HG02981 (cell line): Measurements from ENCODE around the gene ARID5B.

Experiments used
- ATAC-seq: cut with Tn5 transposase; IDR thresholded peaks from one replicate; pipeline ENCODE4 v1.9.1; 2021; ENCODE audit warnings: mild to moderate bottlenecking, moderate library complexity; ENCODE audit not compliant: unreplicated experiment

The ARID5B gene

DNA sequence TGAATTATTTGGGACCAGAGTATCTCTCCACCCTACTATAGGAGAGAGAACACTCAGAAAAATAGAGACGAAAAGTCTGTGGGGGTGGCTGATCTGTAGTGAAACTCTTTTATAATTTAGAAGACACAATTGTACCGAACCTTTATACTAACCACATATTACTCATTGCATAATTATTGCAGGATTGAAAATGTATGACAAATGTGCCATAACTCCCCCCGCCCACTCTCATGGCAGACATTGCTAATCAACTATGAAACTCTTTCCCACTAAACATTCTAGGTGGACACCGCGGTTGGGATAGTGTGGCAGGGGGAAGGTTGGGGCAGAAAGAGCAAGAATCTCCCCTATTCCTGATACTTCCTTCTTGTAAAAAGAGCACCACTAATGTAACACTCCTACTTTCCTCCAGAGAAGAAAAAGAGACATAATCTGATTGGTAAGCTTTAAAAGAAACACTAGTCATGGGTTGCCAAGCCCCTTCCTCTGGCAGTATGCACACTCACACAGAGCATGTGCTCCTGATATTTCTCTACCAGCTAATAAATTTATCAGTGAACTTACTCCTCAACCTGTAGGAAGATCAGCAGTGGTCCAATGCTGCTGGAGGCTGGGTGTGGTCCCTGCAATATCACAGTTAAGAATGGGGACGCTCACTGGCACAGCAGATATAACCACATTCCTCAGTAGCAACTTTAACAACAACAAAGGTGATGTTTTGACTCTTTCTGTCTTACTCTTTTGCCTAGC lies 18.7 kb upstream of the ARID5B start:
- no peak for ATAC-seq

DNA sequence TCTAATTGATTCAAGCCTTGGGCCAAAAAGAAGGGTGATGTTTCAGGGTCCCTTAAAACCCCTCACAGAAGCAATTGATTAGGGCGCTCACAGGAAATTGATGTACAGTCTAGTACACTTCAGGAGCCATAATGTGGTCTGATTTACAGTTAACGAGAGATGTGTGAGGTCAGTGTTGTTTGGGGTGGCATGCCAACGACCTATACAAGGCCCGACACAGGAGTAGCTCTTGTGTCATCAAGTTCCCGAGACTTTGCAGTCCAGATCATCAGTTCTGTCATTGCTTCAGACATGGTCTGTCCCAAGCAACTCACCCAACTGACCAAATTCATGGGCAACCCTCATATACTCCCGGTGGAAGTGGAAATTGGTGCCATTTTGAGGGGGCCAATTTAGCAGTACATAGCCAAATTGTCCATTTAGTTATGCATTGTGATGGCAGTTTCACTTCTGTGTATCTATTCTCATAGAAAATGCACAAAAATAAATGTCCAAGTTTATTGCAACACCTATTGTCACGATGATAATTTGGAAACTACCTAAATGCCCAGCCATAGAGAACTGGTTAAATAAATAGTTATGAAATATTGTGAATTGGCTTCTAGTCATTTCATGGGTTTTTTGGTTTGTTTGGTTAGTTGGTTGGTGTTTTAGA lies 18.0 kb upstream of the ARID5B start:
- ATAC-seq: no peak

DNA sequence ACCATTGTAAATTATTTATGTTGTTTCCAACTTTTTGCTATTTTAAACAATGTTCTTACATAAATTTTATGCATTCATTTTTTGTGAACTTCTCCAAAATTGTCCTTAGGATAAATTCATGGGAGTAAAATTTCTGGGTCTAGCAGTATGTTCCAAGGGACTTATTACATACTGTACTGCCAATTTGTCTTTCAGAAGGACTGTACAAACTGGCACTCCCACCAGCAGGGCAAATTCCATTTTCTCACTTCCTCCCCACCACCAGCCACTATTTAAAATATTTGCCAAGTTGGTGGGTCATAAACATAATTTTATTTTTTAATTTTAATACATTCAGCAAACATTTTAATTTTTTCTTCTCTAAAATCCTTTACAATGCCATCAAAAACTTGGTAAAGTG lies 13.7 kb upstream of the ARID5B start:
- no peak for ATAC-seq

DNA sequence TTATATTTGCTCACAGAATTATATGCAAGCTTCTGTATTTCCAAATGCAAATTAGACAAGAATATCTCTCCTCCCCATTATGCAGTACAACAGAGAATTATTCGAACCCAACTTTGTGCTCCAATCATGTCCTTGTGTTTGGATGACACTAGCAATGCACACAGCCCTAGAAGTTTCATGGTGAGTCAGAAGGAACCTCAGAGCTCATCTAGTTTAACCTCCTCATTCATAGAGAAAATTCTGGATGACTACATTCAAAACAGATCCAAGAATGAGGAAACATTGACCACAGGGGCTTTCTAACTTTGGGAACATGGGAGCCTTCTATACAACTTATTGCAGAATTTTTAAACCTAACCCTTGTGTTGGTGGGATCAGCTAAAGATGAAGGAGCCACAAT lies 12.8 kb upstream of the ARID5B start:
- ATAC-seq: no peak

DNA sequence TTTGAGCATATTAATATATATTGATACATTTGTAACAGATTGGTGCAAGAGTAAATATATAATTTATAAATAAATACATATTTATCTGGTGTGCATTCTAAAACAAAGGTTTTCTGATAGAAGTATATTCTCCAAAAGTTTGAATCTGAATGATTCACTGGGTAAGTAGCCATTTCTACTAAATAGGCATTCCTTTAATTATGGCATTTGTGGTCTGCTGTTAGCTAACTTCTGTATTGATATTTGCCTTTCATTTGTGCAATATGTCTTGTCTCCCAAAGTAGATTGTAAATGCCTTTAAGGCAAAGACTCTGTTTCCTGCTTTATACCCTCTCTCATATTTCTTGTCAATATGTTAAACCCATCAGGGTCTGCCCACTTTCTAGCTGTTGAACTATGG lies 11.1 kb upstream of the ARID5B start:
- ATAC-seq: no peak

DNA sequence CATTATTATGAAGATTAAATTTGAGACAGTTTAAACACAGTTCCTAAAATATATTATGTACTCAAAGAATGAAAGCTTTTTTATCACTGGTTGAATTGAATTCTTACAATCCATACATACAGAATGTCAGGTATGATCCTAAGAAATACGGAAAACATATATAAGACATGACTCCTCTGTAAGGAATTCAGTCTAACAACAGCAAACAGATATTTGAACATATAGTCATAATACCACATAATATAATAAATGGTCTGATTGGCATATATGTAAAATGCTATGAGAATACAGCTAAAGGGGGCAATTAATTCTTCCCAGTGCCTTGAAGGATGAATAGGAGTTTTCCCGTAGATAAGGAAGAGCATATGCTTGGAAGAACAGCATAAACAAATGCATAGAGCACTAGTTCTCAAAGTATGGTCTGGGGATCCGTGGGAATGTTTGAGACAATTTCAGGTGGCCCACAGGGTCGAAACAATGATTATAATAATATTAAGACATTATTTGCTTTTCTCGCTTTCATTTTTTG lies 10.6 kb upstream of the ARID5B start:
- no peak for ATAC-seq

DNA sequence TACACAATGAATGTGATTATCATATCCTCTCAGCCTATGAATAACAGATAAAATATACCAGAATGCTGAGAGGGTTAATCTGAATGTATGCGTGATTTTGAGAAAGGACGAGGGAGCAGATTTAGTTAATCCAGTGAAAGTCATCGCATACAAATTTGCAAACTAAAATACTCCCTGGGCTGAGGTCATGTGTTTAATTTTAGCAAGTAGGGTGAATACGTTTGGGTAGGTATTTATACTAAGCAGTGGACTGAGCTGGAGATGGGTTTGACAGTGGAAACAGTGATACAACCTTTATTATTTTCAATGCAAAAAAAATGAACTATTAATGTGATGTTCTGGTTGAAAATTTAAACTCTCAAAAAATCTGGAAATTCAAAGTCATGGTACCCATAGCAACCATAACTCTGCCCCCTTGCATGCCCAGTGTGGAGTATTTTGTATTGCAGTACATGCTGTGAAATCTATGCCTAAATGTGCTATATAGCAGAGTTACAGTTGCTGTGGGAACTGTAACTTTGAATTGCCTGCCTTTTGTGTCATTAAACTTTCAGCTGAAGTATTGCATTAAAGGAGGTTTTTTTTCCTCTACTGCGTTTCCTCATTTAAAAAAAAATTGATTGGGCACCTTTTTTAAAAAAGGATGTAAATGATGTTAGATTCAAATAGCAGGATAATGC lies 9.5 kb upstream of the ARID5B start:
- no peak for ATAC-seq

DNA sequence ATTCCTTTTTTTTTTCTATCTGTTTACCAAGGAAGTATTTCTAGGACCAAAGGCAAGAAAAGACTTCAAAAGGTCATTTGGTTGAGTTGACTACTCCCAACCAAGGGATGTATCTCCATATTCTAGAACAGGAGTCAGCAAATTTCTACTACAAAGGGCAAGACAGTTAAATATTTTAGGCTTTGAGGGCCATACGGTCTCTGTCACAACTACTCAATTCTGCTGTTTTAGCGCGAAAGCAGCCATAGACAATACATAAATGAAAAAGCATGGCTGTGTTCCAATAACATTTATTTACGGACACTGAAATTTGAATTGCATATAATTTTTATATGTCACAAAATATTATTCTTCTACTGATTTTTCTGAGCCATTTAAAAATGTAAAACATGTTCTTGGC lies 8.5 kb upstream of the ARID5B start:
- no peak for ATAC-seq

DNA sequence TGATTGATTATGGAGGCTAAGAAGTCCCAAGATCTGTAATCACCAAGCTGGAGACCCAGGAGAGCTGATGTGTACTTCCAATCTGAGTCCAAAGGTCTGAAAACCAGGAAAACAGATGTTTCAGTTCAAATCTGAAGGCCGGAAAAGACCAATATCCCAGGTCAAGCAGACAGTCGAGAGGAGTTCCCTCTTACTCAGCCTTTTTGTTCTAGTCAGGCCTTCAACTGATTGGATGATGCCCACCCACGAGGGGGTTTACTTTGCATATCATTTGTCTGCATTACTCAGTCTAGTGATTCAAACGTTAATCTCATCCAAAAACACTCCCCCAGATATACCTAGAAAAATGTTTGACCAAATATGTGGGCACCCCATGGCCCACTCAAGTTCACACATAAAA lies 7.4 kb upstream of the ARID5B start:
- no peak for ATAC-seq

DNA sequence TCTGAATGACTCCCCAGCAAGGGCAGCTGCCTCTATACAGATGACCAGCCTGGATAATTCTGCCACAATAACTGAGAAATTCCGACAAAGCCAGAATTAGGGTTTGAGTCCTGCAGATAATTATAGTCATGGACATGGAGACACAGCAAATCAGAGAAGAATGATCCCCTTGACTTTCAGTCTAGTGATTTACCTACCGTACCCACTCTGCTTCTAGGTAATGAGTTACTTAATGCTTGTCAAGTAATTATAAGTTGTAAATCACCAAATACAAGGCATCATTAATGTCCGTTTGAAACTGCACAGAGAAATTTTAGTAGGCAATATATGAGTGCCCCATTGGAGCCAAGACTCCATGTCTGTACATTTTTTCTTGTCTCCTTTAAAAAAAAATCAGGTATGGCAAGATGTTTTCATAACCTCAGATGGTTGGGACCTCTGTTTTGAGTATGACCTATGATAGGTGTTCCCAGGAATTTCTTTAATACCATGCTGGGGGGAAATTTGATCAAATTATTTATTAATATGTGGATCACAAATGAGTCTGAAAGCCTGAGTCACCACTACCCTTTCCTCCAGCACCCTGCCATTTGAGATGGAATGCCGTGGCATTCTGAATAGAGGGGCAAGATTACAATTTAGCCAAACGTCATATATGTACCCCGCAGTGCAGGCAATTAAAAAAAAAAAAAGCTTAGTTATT lies 5.5 kb upstream of the ARID5B start:
- ATAC-seq: no peak

DNA sequence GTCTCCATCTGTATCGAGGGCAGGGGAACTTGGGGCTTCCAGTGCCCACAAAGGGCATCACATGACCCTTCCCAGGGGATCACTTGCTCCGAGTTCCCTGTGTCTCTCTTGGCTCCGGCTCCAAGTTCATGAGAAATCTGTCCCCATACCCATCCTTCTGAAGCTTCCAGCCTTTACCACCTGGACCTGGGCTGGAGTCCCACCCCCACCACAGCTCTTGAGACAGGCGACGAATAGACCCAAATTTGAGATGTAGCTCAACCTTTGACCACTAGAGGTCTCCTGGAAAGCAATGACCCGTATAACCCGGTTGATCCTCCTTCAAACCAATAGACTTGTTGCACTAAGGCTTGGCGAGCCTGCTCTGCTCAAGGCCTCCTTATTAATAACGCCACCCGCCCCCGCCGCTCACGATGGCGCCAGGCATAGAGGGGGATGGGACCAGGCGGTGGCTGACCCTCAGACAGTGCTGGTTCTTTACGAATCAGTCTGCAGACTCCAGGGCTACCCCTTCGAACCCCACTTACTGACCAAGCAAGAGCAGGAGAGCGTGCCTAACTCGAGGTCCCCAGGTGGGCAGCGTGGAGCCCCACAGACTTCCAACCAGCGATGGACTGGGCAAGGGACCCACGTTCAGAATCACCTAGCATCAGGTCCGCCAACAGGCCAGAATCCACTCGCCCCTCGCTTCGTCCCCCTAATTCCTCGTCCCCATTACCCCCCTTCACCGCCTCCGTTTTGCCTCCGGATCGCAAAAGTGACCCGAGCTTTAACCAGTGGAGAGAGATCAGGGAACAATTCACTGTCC lies 4.4 kb upstream of the ARID5B start:
- ATAC-seq: peak; percentile 60

DNA sequence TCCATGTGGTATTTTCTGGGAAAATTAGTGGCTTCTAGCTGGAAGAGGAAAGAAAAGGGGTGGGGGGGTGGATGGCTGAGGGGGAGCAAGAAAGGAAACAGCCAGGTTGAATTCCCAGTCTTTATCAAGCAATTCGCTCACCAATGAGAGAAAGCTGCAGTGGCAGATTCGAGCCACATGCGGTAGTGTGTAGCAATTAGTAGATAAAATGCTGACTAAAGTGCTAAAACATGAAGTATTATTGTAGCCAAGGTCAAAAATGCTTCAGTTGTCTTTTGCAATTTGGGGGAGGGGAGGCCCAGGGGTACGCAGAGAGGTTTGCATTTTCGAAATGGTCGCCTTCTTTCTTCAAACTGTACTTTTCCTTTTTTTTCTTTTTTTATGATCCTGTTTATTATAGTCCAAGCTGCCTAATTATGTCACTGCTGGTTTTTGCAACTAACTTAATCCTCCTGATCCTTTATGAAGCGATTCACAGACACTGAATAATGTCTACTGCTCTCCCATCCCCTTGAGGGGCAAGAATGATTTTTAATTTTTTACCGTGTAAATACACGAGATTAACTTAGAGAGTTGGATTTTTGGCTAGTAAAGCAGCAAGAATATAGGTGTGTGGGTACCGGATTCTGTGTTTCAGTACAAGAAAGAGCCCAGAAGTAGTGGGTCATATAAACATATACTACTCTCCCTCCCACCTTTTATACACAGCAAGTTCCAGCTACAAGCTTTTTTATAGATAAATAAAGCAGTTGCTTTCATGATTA lies 3.6 kb upstream of the ARID5B start:
- no peak for ATAC-seq

DNA sequence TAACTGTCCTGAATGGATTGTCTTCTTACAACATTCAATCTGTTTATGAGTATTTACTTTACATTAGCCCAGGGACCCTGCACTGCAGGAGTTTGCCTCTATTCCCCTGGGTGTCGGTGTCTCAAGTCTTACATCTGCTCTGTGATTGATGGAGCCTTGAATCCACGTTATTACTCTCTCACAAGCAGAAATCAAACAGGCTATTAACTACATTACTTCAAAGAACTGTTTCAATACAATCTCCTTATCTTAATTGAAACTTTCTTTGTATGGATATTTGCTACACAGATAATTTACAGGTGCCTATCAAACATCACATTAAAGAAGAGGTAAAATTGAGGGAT lies 3.1 kb upstream of the ARID5B start:
- ATAC-seq: no peak

DNA sequence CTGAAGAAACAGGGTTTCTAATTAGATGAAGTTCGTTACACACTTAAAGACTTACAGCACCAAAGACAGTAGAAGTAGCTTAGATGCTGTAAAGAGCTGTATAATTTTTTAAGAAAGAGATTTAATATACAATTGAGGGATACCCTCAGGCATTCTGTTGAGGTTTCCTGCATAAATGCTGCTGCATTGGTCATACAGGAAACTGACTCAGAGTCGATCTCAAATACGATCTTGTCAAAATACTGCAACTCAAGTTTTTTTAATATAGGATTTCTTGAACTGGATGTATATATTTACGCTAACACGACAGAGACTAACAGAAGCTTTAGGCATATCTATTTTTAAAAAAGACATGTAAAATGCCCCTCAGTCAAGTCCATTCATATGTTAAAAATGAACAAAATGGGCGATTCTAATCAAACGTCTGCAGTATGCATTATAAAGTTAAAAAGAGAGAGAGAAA lies 2.4 kb upstream of the ARID5B start:
- ATAC-seq: no peak

DNA sequence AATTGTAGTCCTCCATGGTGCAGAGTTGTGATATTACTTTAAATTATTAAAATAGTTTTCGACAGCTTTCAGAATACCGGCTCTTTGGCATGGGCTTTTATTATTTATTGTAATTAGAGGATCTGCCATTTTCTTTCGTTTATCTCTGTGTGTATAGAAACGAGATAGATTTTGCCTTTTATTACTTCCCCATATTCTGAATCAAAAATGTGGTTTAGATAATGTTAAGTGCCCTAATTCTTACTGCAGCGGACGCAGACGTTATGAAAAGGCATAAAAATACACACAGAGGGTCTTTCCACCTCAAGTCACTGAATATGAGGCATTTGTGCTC lies 1.9 kb upstream of the ARID5B start:
- ATAC-seq: no peak

DNA sequence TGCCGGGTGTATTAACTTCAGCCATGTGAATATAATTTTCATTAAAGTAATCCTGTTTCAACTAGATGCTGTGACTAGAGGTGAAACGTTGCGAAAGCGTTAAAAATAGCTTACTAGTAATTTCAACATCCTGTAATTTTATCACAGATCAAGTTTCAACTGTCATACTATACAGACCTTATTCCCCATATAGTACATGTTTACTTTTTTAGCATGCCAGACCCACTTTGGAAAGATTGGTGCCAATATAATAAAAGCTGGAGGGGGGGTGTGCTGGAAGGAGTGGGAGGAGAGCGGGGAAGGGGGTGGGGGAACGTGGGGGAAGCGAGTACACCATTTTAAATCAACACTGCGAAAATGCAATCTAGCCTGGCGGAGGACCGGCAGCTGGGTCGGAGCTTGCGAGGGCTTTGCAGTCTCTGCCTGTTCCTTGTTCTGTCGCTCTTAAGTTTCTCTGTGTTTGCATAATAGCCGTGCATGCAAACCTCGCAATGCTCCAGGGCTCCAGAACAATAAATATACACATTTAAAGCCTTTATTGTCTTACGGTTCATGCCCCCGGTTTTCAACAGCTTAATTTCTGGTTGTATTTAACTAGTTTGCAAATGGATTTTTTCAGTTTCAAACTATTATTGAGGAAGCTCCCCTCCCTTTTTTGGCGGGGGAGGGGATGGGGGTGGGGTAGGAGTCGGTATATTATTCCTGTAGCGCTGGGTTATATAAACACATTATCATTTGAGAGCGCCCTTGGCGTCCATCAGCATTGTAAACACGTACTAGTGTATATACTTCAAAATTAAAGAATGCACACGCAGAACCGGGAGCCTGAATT lies 1.3 kb upstream of the ARID5B start:
- ATAC-seq: peak; percentile 34

DNA sequence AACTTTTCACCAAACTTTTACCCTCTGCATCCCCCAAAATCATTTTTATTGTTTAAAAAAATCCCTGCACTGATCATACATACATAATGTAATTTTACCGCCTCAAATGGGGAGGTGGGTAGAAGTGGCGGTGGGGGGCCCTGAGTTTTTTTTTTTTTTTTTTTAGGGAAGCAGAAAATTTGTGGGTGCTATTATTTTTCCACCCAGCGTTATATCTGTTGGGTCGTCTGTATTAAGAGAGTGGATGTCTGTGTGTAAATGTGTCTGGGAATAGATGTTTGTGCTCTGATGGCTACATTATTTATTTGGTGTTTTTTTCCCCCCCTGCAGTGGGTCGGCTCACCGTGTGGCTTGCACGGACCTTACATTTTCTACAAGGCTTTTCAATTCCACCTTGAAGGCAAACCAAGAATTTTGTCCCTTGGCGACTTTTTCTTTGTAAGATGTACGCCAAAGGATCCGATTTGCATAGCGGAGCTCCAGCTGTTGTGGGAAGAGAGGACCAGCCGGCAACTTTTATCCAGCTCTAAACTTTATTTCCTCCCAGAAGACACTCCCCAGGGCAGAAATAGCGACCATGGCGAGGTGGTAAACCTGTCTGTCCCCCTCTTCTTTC lies 438 bp downstream of the ARID5B start:
- ATAC-seq: no peak

DNA sequence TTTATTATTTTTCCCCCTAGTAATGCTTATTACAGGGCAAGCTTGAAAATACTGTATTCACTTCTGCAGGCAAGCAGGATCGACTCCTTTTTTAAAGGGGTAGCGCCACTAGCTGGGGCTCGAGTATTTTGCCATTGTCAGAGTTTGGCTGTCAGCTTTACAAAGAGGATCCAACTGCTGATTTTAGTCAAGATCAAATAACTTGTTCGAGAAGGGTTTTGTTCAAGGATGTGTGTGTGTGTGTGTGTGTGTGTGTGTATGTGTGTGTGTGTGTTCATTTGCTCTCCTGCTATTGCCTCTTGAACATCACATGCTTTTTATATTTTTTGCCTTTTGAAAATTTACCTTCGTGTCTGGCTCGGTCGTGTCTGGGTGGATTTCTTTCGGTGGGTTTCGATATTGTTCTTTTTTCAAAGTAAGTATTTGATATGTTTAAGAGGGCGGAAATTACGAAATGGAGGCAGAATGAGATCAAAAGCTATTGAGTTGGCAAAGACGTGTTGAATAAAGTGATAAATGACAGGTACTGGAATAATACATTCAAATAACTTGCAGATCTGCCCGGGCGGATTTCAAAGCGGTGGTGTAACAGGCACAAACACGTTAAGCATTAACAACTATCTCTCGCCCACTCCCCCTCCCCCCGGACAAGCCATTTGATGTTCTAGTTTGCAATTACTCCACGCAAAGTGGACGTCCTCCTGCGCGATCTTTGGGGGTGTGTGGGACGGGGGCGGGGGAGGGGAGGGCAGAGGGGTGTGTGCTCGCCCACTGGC lies 1.1 kb downstream of the ARID5B start:
- peak; percentile 8 for ATAC-seq
